ENCODE measurements around the gene GNAT1. TPM values are rescaled to one million over a fixed set of nuclear protein-coding genes. Genes with fewer than 3 reads are reported as not detected.

The GNAT1 gene
- total and polyA plus RNA-seq, 2 of the 13 experiments (the other 11 are each of a cell fraction or from before 2014, with no cell fraction given): 0.15 TPM; not detected in 1

DNA sequence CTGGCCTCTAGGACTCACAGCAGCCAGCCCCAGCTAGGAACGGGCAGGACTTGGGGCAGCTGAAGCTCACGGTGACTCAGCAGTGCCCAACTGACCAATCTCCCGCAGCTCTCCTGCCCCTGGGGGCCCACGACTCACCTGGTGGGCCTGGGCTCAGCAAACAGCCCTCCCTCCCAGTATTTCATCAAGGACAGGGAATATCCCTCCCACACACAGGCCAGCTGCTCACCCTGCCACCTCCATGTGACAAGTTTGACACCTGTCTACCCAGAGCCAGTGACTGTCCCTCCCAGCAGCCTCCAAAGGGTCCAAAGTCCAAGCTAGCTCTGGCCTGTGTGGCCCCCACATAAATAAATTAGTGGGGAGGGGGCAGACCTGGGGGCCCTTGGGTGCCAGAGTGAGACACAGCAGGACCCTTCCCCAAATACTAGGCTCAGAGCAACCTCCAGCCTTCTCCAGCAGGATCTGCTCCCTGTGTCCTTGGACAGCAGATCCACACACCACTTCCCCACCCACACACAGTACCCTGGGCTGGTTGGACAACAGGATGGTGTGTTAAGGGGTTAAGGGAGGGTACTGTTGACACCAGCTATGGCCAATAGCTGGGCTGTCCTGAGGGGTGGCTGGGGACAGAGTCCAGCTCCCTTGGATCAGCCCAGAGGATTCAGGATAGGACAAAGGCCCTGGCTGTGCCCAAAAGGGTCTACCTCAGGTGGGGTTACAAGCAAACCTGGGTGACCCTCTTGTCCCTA is 4.3 kb downstream of the GNAT1 start (continued):
- TF ChIP-seq ZNF557 (CRISPR knock-in tag; IDR thresholded peaks at IDR 0.05): no peak
- TF ChIP-seq, protein P1, sequence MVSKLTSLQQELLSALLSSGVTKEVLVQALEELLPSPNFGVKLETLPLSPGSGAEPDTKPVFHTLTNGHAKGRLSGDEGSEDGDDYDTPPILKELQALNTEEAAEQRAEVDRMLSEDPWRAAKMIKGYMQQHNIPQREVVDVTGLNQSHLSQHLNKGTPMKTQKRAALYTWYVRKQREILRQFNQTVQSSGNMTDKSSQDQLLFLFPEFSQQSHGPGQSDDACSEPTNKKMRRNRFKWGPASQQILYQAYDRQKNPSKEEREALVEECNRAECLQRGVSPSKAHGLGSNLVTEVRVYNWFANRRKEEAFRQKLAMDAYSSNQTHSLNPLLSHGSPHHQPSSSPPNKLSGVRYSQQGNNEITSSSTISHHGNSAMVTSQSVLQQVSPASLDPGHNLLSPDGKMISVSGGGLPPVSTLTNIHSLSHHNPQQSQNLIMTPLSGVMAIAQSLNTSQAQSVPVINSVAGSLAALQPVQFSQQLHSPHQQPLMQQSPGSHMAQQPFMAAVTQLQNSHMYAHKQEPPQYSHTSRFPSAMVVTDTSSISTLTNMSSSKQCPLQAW (CRISPR knock-in tag; IDR thresholded peaks at IDR 0.05): peak; percentile 62; the same call in 1 of the 2 replicates
- no peak for TF ChIP-seq TCF12 (IDR thresholded peaks at IDR 0.05)
- TF ChIP-seq TCF12 (CRISPR knock-in tag; IDR thresholded peaks at IDR 0.05): no peak; the same call in 1 of the 2 replicates
- no peak for TF ChIP-seq ZNF234 (CRISPR knock-in tag; conservative IDR thresholded peaks at IDR 0.05)
- TF ChIP-seq REPIN1 (CRISPR knock-in tag; IDR thresholded peaks at IDR 0.05; ENCODE audit: borderline replicate concordance, low read depth): peak; percentile 88
- TF ChIP-seq ATF4 (CRISPR knock-in tag; IDR thresholded peaks at IDR 0.05): peak in 1 of 2 experiments; percentile 89; a peak in 2 of 4 replicates
- no peak; the same call in 1 of the 2 replicates for TF ChIP-seq ATF1 (CRISPR knock-in tag; IDR thresholded peaks at IDR 0.05)
- TF ChIP-seq ZNF749 (CRISPR knock-in tag; IDR thresholded peaks at IDR 0.05; ENCODE audit: borderline replicate concordance): peak; percentile 68; the same call in 1 of the 2 replicates
- peak; percentile 46 for TF ChIP-seq HNF4G (IDR thresholded peaks at IDR 0.05; ENCODE audit: borderline replicate concordance, low read depth, low read length)
- peak; percentile 77; the same call in 1 of the 2 replicates for TF ChIP-seq HNF4G (CRISPR knock-in tag; IDR thresholded peaks at IDR 0.05; ENCODE audit: borderline replicate concordance, low read depth)
- no peak for TF ChIP-seq NFIC (IDR thresholded peaks at IDR 0.05; ENCODE audit: low read length)
- no peak for TF ChIP-seq HCFC1 (IDR thresholded peaks at IDR 0.05; ENCODE audit: low read depth, low read length)
- TF ChIP-seq ARHGAP35 (CRISPR knock-in tag; IDR thresholded peaks at IDR 0.05; ENCODE audit: borderline replicate concordance): peak; percentile 36; the same call in 1 of the 2 replicates
- TF ChIP-seq NBN (conservative IDR thresholded peaks at IDR 0.05): no peak
- no peak for TF ChIP-seq SRSF4 (IDR thresholded peaks at IDR 0.05; ENCODE audit: low read depth, low read length, poor library complexity, severe bottlenecking)
- peak; percentile 87 for TF ChIP-seq FOXK2 (IDR thresholded peaks at IDR 0.05)
- TF ChIP-seq FIP1L1 (IDR thresholded peaks at IDR 0.05; ENCODE audit: borderline replicate concordance, insufficient read depth, low read depth, low read length): no peak
- TF ChIP-seq HMG20B (CRISPR knock-in tag; conservative IDR thresholded peaks at IDR 0.05): peak; percentile 31; the same call in 1 of the 2 replicates
- TF ChIP-seq, protein P2, sequence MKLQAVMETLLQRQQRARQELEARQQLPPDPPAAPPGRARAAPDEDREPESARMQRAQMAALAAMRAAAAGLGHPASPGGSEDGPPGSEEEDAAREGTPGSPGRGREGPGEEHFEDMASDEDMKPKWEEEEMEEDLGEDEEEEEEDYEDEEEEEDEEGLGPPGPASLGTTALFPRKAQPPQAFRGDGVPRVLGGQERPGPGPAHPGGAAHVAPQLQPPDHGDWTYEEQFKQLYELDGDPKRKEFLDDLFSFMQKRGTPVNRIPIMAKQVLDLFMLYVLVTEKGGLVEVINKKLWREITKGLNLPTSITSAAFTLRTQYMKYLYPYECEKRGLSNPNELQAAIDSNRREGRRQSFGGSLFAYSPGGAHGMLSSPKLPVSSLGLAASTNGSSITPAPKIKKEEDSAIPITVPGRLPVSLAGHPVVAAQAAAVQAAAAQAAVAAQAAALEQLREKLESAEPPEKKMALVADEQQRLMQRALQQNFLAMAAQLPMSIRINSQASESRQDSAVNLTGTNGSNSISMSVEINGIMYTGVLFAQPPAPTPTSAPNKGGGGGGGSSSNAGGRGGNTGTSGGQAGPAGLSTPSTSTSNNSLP (IDR thresholded peaks at IDR 0.05; ENCODE audit: low read depth, low read length): no peak; the same call in 1 of the 2 replicates
- peak; percentile 45; the same call in 1 of the 2 replicates for TF ChIP-seq HHEX (CRISPR knock-in tag; IDR thresholded peaks at IDR 0.05)
- peak; percentile 50; the same call in 1 of the 2 replicates for TF ChIP-seq ZBTB38 (CRISPR knock-in tag; IDR thresholded peaks at IDR 0.05)
- peak; percentile 92 for TF ChIP-seq BORCS8-MEF2B (CRISPR knock-in tag; IDR thresholded peaks at IDR 0.05)
- TF ChIP-seq HNRNPK (IDR thresholded peaks at IDR 0.05; ENCODE audit: low read depth, low read length, poor library complexity, severe bottlenecking): no peak
- TF ChIP-seq U2AF2 (IDR thresholded peaks at IDR 0.05; ENCODE audit: low read depth, low read length): 0 out of 2 replicates have a peak, but pooled peaks have one; percentile 39
- TF ChIP-seq ZNF329 (CRISPR knock-in tag; IDR thresholded peaks at IDR 0.05; ENCODE audit: low read depth): 0 out of 2 replicates have a peak, but pooled peaks have one; percentile 3
- TF ChIP-seq ZNF207 (IDR thresholded peaks at IDR 0.05; ENCODE audit: borderline replicate concordance): no peak

Measured in HepG2 (cell line).